Amygdala (tissue), 56 donors: Measurements from ENCODE around the gene VPREB3.

ENCODE experiments used
- DNase-seq, 56 donors: peaks; one replicate each; lab custom pipeline; 2025; lab: John Stamatoyannopoulos, UW

VPREB3 gene, protein sequence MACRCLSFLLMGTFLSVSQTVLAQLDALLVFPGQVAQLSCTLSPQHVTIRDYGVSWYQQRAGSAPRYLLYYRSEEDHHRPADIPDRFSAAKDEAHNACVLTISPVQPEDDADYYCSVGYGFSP

DNA sequence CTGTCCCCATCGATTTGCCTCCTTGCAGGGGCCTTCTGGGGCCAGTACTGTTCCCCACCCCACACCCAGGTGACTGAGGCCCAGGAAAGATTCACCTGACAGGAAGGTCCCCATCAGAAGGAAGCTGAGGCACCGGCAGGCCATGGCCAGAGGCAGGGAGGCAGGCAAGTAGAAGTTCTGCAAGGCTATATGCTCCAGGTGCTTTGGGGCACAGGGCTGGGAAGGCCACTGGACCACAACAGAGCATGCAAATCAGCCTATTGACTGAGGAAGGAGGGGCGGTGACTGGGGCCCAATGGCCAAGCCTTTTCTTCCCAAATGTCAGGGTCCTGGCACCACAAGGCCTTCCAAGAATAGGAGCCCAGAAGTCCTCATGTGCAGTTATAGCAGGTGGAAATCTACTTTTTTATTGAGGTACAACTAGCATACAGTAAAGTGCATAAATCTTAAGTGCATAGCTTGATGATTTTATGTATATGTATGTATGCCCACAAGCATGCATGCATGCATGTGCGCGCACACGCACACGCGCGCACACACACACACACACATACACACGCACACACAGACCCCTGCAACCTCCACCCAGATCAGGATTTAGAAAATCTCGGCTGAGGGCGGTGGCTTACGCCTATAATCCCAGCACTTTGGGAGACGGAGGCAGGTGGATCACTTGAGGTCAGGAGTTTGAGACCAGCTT, at the start of gene VPREB3:
Gene VPREB3, minus strand, starts transcription at position 206 of the 700 bp plus-strand sequence. Its CDS starts 62 bp downstream, at position 144.
- no peak for DNase-seq

DNA sequence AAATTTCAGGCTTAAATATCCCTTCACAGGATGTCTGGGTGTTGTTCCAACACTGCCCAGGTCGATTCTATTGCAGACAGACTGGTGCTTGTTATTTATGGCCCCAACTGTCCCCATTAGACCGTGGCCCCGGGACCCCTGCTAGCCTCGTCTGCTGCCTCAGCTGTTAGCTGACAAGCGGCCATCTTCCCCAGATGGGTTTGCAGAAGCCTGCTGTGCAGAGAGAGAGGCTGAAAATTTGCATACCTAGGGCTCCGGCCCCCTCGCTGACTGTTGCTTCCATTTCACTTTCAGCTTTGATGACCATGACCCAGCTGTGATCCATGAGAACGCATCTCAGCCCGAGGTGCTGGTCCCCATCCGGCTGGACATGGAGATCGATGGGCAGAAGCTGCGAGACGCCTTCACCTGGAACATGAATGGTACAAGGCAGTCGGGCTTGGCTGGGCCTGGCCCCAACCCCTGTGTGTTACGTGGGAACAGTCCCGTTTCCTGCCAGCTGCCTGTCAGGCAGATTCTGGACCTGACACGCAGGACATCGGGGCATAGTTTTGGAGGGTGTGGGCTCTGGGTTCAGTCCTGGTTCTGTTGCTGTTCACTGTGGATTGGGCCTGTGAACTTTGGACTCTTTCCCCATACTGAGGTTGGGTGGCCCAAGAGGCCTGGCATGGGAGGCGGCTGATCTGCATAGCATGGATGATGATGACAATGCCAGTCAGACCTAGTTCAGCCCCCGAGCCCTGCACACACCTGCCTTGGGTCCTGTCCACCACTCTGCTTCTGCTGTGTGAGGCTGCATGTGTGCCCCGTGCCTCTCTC, 49.0 kb upstream of the VPREB3 start:
- DNase-seq: no peak

DNA sequence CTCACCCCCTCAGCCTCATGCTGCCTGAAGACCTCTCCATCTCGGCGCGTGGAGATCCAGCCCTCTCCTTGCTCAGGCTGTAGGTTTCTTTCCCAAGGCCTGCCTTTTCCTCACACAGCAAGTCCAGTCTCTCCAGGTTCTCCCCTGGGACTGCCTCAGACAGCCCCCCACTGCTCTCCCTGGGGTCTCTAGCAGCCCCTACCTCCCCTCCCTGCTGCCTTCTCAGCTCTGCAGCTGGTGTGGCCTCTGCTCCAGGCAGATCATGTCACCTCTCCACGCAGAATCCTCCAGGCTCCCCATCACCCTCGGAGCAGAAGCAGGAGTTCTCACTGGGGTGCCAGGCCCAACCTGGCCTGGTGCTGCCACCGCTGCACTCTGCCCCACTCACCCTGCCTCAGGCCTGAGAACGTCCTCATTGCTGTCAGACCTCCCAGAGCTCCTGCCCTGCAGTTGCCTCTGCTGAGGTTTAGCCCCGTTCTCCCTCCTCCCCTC, 47.7 kb upstream of the VPREB3 start:
- no peak for DNase-seq

DNA sequence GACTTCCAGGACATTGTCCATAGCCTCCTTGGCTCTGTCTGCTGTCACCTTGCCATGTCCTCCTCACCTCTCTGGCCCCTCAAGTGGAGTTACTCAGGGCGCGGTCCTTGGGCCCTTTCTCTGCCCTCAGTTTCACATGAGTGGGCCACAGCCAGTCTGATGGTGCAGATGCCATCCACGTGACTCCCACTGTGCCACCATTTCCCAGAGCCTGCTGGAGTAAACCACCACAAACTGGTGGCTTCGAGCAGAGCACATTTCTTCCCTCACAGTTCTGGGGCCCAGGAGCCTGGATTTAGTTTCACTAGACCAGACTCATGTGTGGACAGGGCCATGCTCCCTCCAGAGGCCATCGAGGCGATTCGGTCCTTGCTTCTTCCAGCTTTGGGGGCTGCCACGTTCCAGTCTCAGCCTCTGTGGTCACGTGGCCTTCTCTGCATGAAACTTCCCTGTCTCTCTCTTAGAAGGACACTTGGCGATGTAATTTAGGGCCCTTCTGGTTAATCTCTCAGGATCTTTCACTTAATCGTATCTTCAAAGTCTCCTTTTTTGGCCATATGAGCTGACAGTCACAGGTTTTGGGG, 47.1 kb upstream of the VPREB3 start:
- no peak for DNase-seq

DNA sequence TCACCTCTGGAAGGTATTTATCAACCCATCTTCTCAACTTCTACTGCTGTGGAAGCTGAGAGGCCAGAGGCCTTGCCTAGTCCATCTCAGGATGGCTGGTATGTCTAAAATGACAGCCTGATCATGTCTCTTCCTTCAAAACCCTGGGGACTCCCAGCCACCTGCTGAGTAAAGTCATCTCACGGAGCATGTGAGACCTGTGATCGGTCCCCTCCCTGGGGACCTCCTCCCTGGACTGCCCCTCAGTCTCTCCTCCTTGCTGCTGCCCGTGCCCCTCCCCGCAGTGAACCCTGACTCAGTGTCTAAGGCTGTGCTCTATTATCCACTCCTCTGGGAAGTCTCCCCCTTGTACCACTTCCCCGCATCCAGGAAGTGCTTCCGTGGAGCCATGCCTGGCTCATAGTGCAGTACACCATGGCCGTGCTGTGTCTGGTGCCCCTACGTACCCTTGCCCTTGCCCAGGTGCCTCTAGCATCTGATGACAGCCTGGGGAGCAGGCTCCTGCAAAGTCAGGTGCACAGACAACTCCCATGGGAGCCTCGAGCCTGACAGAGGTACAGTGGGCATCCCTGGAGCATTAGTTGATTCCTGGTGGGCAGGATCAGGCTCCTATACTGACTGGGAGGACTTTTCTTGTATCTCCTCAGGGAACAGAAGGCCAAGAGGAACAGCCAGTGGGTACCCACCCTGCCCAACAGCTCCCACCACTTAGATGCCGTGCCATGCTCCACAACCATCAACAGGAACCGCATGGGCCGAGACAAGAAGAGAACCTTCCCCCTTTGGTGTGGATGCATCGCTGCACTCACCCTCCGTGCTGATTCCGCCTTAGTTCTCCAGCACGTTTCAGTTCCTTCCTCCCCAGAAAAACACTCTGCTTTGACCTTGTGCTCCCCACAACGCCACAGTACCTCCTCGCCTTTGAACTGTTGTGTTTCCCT, 46.3 kb upstream of the VPREB3 start:
- DNase-seq: no peak

DNA sequence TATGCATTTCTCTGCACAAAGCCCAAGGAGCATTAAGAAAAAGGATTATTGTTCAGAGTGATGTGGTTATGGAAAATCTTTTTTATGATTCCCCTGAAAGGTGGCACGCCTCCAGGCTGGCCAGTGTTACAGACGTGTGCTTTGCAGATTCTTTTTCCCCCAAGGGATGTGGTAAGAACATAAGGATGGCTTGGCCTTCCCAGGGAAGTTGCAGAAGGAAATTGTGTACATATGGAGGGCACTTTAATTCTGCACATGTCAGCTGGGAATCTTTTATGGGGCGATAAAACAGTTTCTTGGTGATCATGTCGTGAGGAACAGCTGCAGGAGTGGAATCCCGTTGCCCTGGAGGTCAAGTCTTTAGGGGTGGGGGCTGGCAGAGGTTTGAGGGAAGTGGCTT, 42.2 kb upstream of the VPREB3 start:
- no peak for DNase-seq

DNA sequence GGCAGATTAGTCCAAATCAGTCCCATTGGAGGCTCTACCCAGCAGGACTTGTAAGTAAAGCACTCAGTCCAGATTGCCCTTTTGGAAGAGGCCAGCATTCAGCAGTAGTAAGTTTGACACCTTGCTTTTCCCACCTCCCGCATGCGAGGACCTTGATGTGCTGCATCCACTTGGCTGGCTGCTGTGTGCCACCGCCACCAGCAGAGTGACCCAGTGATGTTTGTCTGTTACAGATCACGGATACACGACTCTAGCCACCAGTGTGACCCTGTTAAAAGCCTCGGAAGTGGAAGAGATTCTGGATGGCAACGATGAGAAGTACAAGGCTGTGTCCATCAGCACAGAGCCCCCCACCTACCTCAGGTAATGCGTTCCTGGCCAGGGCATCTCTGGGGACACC, 39.1 kb upstream of the VPREB3 start:
- DNase-seq: no peak

DNA sequence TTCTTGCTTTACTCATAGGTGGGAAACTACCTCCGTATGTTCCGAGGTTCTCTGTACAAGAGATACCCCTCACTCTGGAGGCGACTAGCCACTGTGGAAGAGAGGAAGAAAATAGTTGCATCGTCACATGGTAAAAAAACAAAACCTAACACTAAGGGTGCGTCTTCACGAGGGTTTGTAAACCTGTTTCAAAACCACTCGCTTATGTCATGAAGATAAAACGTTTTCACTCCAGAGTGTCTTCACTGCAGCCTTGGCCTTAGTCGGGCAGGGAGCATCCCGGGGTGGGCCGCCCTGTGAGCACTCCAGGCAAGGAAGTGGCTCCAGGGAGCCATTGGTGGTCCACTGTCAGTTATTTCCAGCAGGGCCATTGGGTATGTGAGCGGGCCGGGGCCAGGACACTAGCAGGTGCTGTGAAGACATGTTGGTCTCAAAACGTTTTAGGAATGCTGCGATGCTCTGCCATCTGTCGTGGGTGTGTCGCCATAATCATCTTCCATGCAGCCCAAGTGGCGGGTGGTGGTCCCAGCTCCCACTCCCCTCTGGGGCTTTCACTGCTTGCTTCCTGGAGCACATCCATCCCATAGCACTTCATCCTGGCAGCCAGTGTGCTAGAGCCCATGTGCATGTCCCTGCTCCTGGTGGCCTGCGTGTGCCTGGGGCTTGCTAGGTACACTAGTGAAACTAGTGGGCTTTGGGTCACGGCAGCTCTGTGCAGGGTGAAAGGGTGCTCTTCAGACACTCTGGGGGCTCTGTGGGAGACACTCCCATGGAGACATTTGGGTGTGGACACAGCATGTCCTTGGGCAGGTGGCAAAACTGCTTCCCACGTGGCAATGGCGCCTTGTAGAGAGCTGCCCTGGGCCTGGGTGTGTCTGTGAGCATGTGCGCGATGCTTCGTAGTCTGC, 37.8 kb upstream of the VPREB3 start:
- DNase-seq: no peak

DNA sequence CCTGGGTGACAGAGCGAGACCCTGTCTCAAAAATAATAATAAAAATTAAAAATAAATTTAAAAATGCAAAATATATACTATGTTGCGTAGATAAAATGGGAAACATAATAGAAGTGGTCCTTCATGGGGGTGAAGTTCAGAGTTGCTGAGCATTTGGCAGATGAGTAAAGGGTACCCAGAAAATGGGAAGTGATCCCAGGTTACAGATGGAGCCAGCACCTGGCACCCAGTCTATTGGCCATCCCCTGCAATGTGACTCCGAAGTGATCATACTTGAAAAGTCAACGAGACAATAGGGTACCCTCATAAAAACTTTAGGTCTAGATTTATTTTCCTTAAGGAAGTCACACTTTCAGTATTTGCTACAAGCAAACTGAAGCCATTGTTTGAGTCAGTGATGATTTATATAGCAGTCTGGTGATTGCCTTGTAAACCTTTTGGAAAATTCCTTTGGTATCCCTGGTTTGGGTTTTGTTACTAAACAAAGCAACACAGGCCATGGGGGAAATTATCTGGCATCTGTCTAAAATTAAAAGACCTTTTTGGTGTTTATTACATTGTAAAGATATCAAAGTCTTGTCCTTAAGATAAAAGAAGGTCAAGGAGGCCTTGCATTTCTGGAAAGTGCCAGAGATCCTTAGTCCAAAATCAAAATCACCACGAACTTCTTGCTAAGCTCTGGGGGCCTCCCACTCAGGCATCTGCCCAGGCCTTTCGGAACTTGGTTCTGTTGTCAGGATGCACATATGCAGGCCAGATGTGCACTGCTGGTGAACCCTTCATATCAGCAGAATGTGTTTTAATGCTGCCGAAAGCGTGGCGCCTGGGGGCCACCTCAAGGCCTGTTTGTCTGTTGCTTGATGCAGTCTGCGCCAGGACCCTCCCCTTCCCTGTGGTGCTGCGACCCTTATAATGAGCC, 36.9 kb upstream of the VPREB3 start:
- no peak for DNase-seq

DNA sequence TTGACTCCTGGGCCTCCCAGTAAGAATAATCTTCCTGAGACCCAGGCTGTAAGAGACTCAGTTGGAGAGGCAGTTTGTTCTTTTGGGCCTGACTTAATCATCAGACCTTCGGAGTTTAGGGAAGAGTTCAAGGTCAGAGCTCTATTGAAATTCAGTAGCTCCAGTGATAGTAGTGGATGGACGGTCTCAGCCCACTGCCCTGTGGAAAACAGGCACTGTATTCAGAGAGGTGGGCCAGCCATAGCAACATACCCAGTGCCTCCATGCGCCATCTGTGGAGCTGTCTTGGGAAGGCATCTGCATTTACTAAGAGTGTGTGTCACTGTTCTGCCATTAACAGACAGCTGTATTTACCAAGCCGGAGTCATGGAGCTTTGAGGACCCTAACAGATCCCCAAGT, 35.4 kb upstream of the VPREB3 start:
- DNase-seq: peak in 7 of 56 donors; percentile 9 to 37 (median 20)

DNA sequence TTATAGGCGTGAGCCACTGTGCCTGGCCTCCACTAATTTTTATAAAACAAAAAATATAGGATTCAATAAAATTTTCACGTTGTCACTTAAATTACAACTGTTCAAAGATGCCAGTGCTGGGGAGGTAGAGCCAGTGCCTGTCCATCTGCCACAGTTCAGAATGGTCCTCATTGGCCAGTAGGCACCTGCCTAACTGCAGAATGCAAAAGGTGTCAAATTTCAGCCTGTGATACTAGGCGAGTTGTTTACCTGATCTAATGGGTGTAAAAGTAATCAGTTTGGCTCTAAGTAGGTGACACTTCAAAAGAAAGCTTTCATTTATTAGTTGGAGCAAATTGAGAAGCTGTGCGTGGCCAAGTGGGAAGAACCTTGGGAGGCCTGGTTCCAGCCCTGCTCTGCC, 34.9 kb upstream of the VPREB3 start:
- DNase-seq: no peak

DNA sequence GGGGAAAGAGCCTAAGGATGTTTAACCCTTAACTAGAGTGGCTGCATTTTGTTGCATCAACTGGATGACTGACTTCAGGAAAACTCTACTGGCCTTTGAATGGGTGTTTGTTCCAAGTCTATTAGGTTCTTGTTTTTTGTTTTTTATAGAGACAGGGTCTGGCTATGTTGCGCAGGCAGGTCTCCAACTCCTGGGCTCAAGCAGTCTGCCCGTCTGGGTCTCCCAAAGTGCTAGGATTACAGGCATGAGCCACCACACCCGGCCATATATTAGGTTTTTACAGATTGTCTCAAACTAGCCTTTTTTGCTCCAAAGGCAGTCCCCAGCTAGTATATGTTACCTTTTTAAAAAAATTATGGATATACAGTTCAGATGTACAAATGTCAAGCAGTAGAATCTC, 33.7 kb upstream of the VPREB3 start:
- no peak for DNase-seq

DNA sequence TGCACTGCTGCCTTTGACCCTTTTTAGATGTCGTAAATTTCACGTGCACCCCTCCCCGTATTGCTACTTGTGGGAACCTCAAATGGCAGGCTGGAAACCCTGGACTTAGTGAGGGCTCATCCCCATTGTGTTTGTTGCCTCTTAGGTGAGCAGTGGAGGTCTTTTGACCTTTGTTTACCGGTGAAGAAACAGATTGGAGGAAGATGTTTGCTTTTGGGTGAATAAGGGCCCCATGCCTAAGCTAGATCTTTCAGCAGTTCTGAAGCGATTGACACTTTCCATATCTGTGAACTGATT, 33.3 kb upstream of the VPREB3 start:
- no peak for DNase-seq

DNA sequence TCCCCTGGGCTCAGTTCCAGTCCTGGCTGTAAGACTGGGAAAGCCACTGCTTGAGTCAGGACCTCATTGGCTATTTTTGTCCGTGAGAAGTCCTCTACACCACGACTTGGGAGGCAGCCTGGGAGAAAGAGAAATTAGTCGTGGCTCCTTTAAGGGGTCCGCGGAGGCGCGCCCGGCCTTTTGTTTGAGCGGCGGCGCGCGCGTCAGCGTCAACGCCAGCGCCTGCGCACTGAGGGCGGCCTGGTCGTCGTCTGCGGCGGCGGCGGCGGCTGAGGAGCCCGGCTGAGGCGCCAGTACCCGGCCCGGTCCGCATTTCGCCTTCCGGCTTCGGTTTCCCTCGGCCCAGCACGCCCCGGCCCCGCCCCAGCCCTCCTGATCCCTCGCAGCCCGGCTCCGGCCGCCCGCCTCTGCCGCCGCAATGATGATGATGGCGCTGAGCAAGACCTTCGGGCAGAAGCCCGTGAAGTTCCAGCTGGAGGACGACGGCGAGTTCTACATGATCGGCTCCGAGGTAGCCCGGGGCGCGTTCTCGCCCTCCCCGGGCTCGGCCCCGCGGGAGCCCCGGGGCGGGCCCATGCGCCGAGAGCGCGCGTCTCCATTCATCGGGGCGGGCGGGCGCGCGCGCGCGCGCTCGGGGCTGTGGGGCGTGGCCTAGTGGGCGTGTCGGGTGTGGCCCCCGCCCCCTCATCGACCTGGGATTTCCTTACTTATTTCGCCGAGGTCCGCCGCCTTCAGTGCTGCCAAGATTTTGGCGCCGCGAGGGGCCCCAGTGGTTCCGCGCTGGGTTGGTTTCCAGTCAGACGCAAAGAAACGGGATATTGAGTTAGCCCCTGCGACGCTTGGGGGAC, 32.8 kb upstream of the VPREB3 start, which contains the start of gene SMARCB1:
Gene SMARCB1, plus strand, starts transcription at position 215 of the 848 bp plus-strand sequence. Its CDS starts 204 bp downstream, at position 419.
- DNase-seq: peak in 52 of 56 donors; percentile 27 to 88 (median 68)

DNA sequence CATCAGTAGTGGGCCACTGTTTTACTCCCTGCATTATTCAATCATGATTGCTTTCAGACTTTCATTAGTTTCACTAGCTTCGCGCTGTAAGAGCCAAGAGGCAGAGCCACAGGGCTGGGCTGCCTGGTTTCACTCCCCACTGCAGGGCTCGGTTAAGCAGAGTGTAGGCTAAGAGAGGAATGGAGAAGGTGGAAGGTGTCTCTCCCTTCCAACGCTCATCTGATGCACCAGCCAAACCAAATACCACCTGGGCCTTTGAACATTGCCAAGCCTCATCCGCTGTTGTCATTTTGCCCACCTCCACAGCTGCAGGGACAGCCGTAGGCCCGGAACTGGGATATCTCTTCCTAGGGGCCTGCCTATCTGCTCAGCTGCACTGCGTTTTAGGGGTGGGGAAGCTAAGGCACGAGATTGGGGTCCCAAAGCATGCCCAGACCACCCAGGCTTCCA, 32.1 kb upstream of the VPREB3 start:
- no peak for DNase-seq

DNA sequence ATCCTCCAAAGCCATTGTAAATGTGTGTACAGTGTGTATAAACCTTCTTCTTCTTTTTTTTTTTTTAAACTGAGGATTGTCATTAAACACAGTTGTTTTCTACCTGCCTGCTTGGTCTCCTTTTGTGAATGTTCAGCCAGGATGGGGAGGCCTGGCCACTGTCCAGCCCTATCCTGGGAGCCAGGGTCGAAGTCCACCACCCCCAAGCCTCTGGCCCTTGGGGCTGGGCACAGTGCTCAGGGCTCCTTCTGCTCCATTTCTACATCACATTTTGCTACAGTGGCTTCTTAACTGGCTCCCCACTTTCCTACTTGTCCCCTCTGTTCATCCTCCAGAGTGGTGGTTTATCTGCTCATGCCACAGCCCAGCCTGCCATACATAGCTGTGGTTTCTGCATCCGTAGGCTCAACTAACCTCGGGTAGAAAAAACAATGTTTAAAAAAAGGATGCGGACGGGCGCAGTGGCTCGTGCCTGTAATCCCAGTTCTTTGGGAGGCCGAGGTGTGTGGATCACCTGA, 30.0 kb upstream of the VPREB3 start:
- DNase-seq: no peak
